GM12875 (cell line): ENCODE results near the gene DZIP3.

Experiments used
- H3K4me3 ChIP-seq: one replicate; pipeline ENCODE4 v1.5.1; 2011; ENCODE audit warnings: low read depth, low read length, control low read depth
- CTCF ChIP-seq: IDR thresholded peaks from 2 replicates; pipeline ENCODE4 v1.5.1; 2011; ENCODE audit warnings: low read depth, mild to moderate bottlenecking, control low read depth, inconsistent platforms, low read length, moderate library complexity, borderline replicate concordance; ENCODE audit not compliant: insufficient read depth

The DZIP3 gene

GRCh38 chr3:108565506-108565905 lies 24.0 kb upstream of the DZIP3 start:
- no peak overlapping the region for H3K4me3 ChIP-seq
- no peak for TF ChIP-seq CTCF

- no peak for TF ChIP-seq CTCF
- H3K4me3 ChIP-seq = no peak overlapping the region
Observed at GRCh38 chr3:108566599-108566998, 22.9 kb upstream of the DZIP3 start.

- no peak for TF ChIP-seq CTCF
- no peak overlapping the region for H3K4me3 ChIP-seq
Observed at GRCh38 chr3:108569336-108569735, 20.2 kb upstream of the DZIP3 start.

- TF ChIP-seq CTCF = no peak
- H3K4me3 ChIP-seq = no peak overlapping the region
Observed at GRCh38 chr3:108578064-108578463, 11.5 kb upstream of the DZIP3 start.

GRCh38 chr3:108588601-108589000 lies 921 bp upstream of the DZIP3 start:
- no peak for TF ChIP-seq CTCF
- peak overlapping the region; percentile 93 for H3K4me3 ChIP-seq

- no peak for TF ChIP-seq CTCF
- peak overlapping the region; percentile 93 for H3K4me3 ChIP-seq
Observed at GRCh38 chr3:108589998-108590323, 439 bp downstream of the DZIP3 start.

GRCh38 chr3:108590460-108590859 lies 938 bp downstream of the DZIP3 start:
- peak overlapping the region; percentile 31 for H3K4me3 ChIP-seq
- no peak for TF ChIP-seq CTCF

GRCh38 chr3:108595321-108595720 lies 5.8 kb downstream of the DZIP3 start:
- TF ChIP-seq CTCF = no peak
- H3K4me3 ChIP-seq = no peak overlapping the region
